GM06990 (cell line): ENCODE results near the gene POLR1B.
"Not testable (repeated sequence)": the region's sequence is repeated elsewhere in the genome, so short reads cannot be mapped to it uniquely, and the experiment has no call there.

ENCODE experiments used
- DNase-seq: peaks from one replicate; pipeline ENCODE4 v3.0.0-alpha.2; 2011; ENCODE audit not compliant: insufficient read length; ENCODE audit errors: extremely low read depth
- H3K27me3 ChIP-seq: replicated peaks from 2 replicates; pipeline ENCODE4 v1.6.0; 2011; ENCODE audit warnings: low read length; ENCODE audit not compliant: control insufficient read depth, insufficient read depth
- H3K36me3 ChIP-seq: 2 replicates; pipeline ENCODE4 v1.5.1; 2011; ENCODE audit warnings: low read length; ENCODE audit not compliant: control insufficient read depth, insufficient read depth
- H3K4me3 ChIP-seq: replicated peaks from 2 replicates; pipeline ENCODE4 v1.5.1; 2011; ENCODE audit warnings: low read depth, mild to moderate bottlenecking, control low read depth, low read length
- CTCF ChIP-seq: IDR thresholded peaks from 2 replicates; pipeline ENCODE4 v1.5.1; 2011; ENCODE audit warnings: low read length, control low read depth, mild to moderate bottlenecking, inconsistent platforms; ENCODE audit not compliant: insufficient read depth, poor library complexity, severe bottlenecking

The POLR1B gene

GRCh38 chr2:112523291-112523777, 18.9 kb upstream of the POLR1B start:
- Histone ChIP-seq H3K36me3 (peaks cover 9% of the 10 kb centered on the region), H3K27me3 (no peaks in the 10 kb centered on the region), H3K4me3 (no peak overlapping the region)
- TF ChIP-seq CTCF: no peak
- DNase-seq: no peak

DNA sequence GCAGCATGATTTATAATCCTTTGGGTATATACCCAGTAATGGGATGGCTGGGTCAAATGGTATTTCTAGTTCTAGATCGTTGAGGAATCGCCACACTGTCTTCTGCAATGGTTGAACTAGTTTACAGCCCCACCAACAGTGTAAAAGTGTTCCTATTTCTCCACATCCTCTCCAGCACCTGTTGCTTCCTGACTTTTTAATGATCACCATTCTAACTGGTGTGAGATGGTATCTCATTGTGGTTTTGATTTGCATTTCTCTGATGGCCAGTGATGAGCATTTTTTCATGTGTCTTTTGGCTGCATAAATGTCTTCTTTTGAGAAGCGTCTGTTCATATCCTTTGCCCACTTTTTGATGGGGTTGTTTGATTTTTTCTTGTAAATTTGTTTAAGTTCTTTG, 18.0 kb upstream of the POLR1B start:
- peaks cover 17% of the 10 kb centered on the region for H3K36me3 ChIP-seq
- H3K27me3 ChIP-seq, DNase-seq: not testable (repeated sequence)

DNA sequence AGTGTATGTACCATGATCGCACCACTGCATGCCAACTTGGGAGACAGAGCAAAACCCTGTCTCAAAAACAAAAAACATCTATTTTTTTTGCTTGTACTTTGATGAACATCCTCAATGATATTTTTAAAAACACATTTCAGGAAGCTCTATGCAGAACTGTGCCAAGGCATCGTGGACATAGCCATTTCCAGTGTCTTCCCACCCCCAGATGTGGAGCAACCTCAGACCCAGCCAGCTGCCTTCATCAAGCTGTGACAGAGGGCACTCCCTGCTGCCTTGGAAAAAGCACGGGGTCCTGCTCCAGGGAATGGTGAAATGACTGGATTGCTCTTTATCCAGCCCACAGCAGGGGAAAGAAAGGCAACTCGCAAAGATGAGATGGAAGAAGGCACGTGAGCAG, 13.7 kb upstream of the POLR1B start:
- no peak overlapping the region for H3K4me3 ChIP-seq
- H3K27me3 ChIP-seq: no peaks in the 10 kb centered on the region
- peaks cover 8% of the 10 kb centered on the region for H3K36me3 ChIP-seq
- no peak for DNase-seq
- TF ChIP-seq CTCF: no peak

More for the DNA sequence above, 18.0 kb upstream of the POLR1B start:
- H3K4me3 ChIP-seq: not testable (repeated sequence)

GRCh38 chr2:112529757-112530156, 12.5 kb upstream of the POLR1B start:
- no peaks in the 10 kb centered on the region for H3K27me3 ChIP-seq
- peaks cover 8% of the 10 kb centered on the region for H3K36me3 ChIP-seq
- DNase-seq: no peak
- H3K4me3 ChIP-seq: no peak overlapping the region
- TF ChIP-seq CTCF: no peak

- peaks cover 8% of the 10 kb centered on the region for H3K36me3 ChIP-seq
- DNase-seq: no peak
- TF ChIP-seq CTCF: no peak
Measured at GRCh38 chr2:112530728-112531127, 11.5 kb upstream of the POLR1B start.

DNA sequence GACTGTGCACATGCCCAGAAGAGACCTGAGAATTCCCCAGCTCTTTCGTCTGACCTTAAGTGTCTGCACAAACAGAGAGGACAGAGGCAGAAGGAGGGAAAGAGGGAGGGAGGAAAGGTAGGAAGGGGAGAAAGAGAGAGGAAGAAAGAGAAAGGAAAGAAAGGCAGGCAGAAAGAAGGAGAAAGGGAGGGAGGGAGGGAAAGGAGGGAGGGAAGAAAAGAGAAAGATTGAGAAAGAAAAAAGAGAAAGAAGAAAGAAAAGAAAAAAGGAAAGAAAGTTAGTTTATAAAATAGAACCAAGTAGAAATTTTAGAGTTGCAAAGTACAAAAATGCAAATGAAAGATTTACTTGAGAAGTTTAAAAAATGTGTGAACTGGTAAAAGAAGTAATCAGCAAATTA, 7.4 kb upstream of the POLR1B start:
- DNase-seq: no peak
- no peak for TF ChIP-seq CTCF
- Histone ChIP-seq H3K4me3 (no peak overlapping the region), H3K36me3 (no peaks in the 10 kb centered on the region), H3K27me3 (no peaks in the 10 kb centered on the region)

More at GRCh38 chr2:112530728-112531127, 11.5 kb upstream of the POLR1B start:
- no peak overlapping the region for H3K4me3 ChIP-seq
- H3K27me3 ChIP-seq: no peaks in the 10 kb centered on the region

DNA sequence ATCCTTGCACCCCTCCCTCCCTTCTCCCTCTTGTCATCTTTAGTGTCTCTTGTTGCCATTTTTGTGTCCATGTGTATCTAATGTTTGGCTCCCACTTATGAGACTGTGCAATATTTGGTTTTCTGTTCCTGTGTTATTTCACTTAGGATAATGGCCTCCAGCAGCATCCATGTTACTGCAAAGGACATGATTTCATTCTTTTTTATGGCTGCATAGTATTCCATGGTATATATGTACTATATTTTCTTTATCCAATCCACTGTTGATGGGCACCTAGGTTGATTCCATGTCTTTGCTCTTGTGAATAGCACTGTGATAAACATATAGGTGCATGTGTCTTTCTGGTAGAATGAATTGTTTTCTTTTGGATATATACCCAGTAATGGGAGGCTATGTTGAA, 5.6 kb upstream of the POLR1B start:
- not testable (repeated sequence) for DNase-seq, H3K4me3 ChIP-seq, H3K27me3 ChIP-seq, H3K36me3 ChIP-seq
